GM15510 (cell line): ENCODE measurements around the gene CHRNA3.

Experiments used
- POLR2A ChIP-seq: IDR thresholded peaks from 3 replicates; pipeline ENCODE4 v1.6.1; 2011; ENCODE audit warnings: borderline replicate concordance; ENCODE audit not compliant: insufficient read length; ENCODE audit errors: extremely low read depth

CHRNA3 gene

GRCh38 chr15:78626381-78626995 lies 5.7 kb upstream of the CHRNA3 start:
- TF ChIP-seq POLR2A: no peak

DNA sequence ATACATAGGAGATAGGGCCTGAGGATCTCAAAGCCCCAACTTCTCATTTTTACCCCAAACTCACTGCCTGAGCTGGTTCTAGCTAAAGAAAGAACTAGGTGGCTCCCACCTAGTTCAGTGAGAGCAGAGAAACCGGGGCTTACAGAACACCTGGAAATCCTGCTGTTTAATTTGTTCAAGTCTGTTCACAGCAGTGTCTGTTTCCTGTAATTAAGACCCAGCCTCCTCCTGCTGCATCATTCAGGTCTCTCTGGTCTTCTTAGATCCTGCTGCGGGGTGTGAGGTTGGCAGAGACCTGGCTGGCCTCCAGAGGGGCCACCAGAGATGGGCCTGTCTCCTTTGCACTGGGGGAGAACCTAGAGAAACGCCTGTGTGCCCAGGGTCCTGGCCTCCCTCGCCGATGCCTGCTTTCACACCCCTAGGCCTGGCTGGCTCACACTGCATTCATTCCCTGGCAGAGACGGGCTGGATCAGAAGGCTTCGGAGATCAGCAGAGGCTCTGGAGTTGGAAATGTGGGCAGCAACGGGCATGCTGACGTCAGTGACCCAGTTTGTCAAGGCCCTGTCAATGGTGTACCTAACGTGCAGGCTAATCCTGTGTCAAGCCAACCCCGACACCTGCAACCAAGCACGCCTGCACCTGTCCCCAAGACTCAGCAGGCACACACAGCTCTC lies 4.9 kb upstream of the CHRNA3 start:
- TF ChIP-seq POLR2A: no peak

DNA sequence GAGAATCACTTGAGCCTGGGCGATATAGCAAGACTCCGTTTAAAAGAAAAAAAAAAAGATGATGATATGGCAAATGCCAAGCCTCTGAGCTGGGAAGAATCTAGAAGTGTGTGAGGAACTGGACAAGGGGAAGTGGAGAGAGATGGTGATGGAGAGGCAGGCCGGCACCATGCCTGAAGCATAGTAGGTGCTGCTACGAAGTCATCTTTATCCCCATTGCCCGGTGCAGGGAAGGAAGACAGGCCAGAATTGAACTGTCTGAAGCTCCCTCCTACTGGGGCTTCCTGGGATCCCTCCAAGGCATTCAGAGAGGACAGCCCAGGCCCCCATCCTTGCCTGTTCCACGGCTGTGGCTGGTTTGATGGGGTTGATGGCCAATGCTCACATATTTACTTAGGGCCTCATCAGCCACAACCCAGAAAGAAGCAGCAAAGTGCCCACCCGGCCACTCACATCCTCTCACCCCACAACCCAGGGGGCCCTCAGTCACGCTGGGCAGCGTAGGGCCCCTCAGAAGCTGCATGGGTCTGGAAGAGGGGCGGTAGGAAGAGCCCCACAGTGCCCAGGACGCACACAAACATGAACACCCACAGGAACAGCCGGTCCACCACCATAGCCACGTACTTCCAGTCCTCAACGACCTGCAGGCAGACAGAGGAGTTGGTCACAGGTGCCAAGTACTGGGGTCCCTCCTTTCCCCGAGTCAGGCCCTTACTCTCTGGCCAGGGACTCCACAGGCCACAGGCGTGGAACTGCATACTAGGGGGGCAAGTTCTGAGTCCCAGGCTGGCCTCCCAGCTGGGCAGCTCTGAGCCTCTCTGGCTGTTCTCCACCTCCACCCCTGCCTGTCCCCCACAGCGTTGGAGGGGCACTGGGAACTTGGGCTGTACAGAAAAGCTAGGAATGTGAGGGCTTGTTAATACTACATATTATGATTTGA lies 4.1 kb upstream of the CHRNA3 start:
- no peak for TF ChIP-seq POLR2A

DNA sequence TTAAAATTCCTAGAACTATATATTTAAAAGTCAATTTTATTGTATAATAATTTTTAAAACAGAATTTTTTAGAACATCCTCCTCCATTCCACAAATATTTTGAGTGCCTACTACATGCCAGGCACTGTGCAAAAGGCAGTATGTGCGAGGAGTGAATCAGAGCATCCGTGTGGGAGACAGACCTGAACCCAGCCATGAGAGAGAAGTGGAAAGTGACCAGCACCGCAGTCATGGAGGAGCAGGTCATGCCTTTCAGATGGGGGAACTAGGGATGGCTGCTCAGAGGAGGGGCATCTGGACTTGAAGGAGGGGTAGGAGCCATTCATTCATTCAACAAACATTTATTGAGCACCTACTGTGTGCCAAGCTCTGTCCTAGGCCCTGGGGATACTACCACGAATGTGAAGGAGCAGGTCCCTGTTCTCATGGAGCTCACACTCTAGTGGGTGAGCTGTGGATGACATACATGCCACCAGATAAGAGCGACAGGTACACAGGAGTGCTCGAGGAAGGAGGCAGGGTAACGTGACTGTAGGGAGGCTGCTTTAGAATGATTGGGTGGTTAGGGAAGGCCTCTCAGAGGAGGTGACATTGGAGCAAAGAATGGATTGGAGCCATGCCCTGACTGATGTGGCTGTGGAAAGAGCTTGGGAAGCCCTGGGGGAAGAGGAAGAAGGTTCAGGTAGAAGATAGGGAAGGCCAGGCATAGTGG lies 3.1 kb upstream of the CHRNA3 start:
- TF ChIP-seq POLR2A: no peak

GRCh38 chr15:78621810-78622402 lies 1.1 kb upstream of the CHRNA3 start:
- TF ChIP-seq POLR2A: no peak

DNA sequence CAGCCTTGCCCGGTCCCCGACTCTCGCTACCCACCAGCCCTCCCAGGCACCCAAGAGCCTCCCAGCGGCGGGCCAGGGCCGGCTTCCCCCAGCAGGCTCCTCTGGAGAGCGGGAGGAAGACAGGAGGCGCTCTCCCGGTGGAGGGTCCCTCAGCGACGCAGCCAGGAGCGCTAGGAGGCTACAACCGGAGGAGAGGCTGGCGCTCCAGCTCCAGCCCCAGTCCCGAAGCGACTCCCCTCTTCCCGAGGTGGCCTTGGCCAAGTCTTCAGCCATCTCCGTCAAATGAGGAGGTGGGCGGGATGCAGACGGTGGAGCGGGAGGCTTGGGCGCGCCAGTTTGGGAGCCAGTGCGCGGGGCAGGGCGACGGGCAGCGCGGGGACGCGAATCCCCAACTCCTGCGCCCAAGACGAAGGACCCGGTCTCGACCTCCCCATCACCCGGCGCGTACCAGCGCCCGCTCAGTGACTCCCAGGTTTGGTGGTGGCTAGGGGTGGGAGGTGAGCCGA lies 722 bp downstream of the CHRNA3 start:
- TF ChIP-seq POLR2A: no peak

DNA sequence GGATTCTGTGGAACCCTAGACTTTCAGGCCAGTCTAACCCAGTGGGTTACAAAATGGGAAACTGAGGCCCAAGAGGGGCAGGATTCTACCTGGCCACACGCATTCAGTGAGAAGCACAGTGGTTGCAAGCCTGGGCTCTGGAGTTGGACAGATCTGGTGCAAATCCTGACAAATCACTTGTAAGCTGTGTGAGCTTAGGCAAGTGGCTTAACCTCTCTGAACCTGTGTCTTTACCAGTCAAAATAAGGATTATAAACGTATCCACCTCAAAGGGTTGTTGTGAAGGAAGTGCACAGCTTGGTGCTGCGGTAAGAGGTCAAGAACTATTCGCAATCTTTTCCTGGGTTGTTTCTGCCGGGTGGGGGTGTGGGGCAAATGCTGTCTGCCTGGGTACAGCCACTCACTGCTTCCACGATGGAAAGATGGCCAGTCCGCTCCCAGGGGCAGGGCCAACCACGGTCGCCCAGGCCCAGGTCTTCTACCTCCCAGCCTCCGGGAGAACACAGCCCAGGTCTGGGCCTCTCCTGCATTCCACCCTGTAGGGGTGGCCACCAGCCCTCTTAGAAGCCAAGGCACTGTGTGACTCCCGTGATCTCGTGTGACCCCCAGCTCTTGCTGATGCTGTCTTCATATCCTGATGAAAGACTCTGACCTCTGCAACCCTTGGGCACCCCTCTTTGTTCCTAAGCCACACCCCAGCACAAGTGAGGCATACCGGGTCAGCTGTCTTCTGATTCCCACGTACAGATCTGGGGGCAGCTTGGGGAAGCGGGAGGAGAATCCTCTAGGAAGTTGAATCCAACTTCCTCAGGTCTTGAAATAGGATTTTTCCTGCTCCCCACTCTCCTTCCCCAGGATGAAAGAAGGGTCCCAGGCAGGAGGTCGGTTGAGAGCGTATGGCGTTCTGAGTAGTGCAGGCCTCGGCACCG lies 1.5 kb downstream of the CHRNA3 start:
- no peak for TF ChIP-seq POLR2A

DNA sequence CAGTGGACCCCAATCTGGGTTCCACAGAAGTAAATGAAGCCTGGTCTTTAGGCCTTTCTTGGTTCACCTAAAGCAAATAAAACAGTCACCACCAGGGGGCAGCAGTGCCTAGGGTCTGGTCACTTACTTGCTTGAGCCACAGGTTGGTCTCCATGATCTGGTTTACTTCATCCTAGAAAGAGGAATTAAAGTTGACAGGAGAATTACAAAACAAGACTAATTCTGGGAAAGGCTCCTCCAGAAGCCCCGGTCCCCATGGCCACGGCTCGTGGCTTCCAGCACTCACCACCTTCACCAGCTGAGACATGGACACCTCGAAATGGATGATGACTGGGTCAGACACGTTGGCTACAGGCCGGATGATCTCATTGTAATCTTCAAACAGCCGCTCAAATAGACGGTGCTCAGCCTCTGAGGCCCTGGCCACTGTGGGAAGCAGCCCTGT lies 2.3 kb downstream of the CHRNA3 start:
- TF ChIP-seq POLR2A: no peak

GRCh38 chr15:78618064-78618463 lies 2.7 kb downstream of the CHRNA3 start:
- TF ChIP-seq POLR2A: no peak

DNA sequence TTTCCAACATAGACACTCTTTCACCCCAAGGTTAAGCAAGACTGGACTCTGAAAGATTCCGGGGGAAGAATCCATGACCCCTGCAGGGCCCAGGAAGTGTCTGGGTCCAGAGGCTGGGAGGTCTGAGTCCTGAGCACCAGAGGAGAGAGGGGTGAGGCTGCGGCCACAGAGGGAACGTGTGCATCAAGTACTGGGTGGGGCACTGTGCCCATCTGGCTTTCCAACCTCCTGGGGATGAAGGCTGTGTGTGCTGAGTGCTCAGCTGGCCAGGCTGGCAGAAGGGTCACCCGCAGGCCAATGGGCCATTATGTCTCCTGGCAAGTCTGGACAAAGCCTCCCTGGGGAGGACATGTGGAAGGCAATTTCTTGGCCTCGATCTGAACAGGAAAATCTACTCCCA lies 3.3 kb downstream of the CHRNA3 start:
- no peak for TF ChIP-seq POLR2A

- no peak for TF ChIP-seq POLR2A
Observed at GRCh38 chr15:78617076-78617475, 3.7 kb downstream of the CHRNA3 start.

DNA sequence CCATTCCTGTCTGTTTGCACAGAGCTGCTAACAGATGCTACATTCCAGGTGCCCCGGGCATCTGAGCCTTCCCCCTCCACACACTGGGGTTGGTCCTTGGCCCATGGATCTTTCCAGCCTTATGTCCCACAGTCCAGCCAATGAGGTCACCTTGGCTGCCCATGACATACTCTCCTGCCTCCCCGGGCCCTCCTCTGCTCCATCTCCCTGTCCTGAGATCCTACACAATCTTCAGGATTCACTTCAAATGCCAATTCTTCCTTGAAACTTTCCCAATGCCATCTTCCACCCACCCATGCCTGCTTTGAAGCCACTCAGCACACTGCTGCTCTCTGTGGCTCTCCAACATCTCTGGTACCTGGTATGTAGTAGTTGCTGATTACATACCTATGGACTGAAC lies 4.3 kb downstream of the CHRNA3 start:
- TF ChIP-seq POLR2A: no peak

DNA sequence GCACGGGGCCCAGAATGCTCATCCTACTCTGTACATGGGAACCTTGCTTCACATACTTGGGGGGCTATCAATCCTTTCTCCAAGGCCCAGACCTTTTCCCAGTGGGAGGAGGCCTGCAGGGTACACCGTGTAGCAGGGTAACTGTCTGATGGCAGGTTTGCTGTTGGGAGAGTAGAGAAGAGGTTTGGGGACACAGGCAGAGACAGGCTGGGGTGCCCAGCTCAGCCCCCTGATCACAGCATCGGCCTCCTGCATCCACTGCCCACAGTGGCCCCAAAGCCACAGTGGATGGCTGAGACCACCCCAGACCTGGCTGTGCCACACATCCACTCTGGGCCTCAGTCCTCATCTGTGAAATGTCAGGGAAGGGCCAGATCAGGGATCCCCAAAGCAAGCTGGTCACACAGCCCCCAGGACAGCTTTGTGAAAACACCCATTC lies 5.6 kb downstream of the CHRNA3 start:
- no peak for TF ChIP-seq POLR2A
